A549 treated with dexamethasone at 1 μM for 4 hours (cell line): Measurements from ENCODE around the gene FXYD1. TPM values are rescaled to one million over a fixed set of nuclear protein-coding genes. Genes with fewer than 3 reads are reported as not detected.

Experiments
- total RNA-seq: library from RNA; stranded (reverse); fragments of 200-300 nt; extraction: Qiagen RNA extraction; gene quantifications from 5 replicates; pipeline ENCODE4 v1.2.3, GENCODE V29; 2022

Gene FXYD1
- total RNA-seq: 0.22 to 0.33 TPM in 2 of 5 replicates, not detected in the others

GRCh38 chr19:35138305-35138892 is at the start of gene FXYD1:
Gene FXYD1, plus strand, starts transcription at chr19:35138824. Its CDS starts 1,256 bp downstream, at chr19:35140080.

DNA sequence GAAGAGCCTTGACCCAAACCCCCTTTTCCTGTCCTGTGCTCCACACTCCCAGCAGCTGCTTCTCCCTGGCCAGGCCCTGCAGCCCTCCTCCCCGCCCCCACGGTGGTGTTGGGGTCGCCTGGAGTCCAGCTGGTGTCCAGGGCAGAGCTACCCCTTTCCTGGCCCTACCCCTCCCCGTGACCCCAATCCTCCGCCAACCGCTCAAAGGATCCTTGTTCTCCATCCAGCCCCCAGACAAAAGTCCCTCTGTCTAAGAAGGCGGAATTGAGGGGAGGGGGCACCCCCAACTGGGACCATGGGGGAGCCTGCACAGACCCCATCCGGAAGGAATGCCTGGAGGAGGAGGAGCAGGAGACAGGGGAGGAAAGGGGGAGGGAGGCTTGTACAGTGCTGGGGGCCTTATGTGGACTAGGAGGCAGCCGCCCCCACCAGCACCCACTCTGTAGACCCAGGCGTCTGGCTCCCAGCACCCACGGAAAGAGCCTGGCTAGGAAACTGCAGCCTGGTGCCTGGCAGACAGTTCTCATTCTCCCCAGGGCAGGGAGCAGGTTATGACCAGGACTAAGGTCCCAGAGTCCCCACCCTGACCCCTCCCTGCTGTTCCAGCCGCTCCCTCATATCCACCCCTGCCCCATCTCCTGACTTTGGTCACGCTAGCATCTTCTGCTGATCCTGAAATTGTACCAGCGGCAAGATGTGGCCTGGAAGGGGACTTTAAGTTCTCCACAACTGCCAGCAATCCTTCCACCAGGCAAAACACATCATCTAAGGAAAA is 23.3 kb upstream of the FXYD1 start, which contains the start of gene FXYD3:
FXYD3 (plus strand) TSS at position 647 of the 775 bp plus-strand sequence. CDS start 3,554 bp downstream, outside the sequence.

GRCh38 chr19:35134601-35135242 is 3.9 kb upstream of the FXYD1 start, which contains the start of gene LGI4:
Gene LGI4, minus strand, starts transcription at chr19:35135059. Its CDS starts 379 bp downstream, at chr19:35134680.

DNA sequence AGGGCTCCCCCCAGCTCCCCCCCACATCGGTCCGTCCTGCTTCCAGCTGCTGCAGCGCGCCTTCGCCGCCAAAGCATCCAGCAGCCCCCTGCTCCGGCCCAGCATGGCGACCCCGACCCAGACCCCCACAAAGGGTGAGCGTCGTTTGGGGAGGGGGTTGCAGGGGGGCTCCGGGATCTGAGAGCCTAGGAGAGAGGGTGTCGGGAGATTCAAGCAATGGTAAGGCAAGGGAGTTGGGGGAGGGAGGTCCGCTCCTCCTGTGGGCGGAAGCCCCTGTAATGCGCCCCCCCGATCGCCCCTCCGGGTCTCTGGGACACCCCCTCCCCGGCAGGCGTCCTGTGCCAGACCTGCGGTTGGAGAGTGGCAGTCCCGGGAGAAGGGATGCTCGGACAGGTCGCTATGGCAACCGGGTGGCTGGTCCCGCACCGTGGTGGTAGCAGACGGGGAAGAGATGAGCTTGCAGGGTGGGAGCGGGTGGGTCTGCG is 4.6 kb downstream of the FXYD1 start, which contains the start of gene FXYD7:
FXYD7 (plus strand) TSS at position 25 of the 485 bp plus-strand sequence; CDS start at position 104, 79 bp downstream.

GRCh38 chr19:35154525-35155406 is 16.1 kb downstream of the FXYD1 start, which contains the start of gene FXYD5:
Gene FXYD5, plus strand, starts transcription at chr19:35154735. Its CDS starts 816 bp downstream, at chr19:35155551.

Other genes with a start within 250 kb of the FXYD1 start
- 5.1 to 6.4 TPM (median 5.5 TPM) in 5 replicates for gene ZNF30, start 211.9 kb upstream of the FXYD1 start, total RNA-seq
- gene ZNF792, start 174.6 kb upstream of the FXYD1 start, total RNA-seq: 1.3 to 1.9 TPM (median 1.7 TPM) in 5 replicates
- 106 to 154 TPM (median 148 TPM) in 5 replicates for gene GRAMD1A, start 138.5 kb upstream of the FXYD1 start, total RNA-seq
- 13.7 to 19.8 TPM (median 19.1 TPM) in 5 replicates for gene SCN1B, start 108.4 kb upstream of the FXYD1 start, total RNA-seq
- 0.03 to 0.21 TPM (median 0.09 TPM) in 5 replicates for gene HPN, start 97.1 kb upstream of the FXYD1 start, total RNA-seq
- gene FXYD3, start 23.0 kb upstream of the FXYD1 start, total RNA-seq: 0.33 to 0.67 TPM (median 0.42 TPM) in 5 replicates
- gene LGI4, start 3.8 kb upstream of the FXYD1 start, total RNA-seq: 0.15 to 0.45 TPM (median 0.22 TPM) in 5 replicates
- 0.14 to 0.19 TPM (median 0.17 TPM) in 3 of 5 replicates, not detected in the others for gene FXYD7, start 4.4 kb downstream of the FXYD1 start, total RNA-seq
- gene FXYD5, start 15.9 kb downstream of the FXYD1 start, total RNA-seq: 171 to 243 TPM (median 234 TPM) in 5 replicates
- gene FAM187B, start 89.9 kb downstream of the FXYD1 start, total RNA-seq: not detected in 5 replicates
- gene LSR, start 110.2 kb downstream of the FXYD1 start, total RNA-seq: 7.4 to 11.3 TPM (median 8.8 TPM) in 5 replicates
- 120 to 172 TPM (median 158 TPM) in 5 replicates for gene USF2, start 130.1 kb downstream of the FXYD1 start, total RNA-seq
- 0.03 to 0.13 TPM (median 0.08 TPM) in 3 of 5 replicates, not detected in the others for gene HAMP, start 143.7 kb downstream of the FXYD1 start, total RNA-seq
- gene MAG, start 153.3 kb downstream of the FXYD1 start, total RNA-seq: 0.15 TPM in 1 of 5 replicates, not detected in the others
- 0.88 to 1.3 TPM (median 1.1 TPM) in 5 replicates for gene CD22, start 190.4 kb downstream of the FXYD1 start, total RNA-seq
- 0.06 TPM in 1 of 5 replicates, not detected in the others for gene FFAR1, start 209.1 kb downstream of the FXYD1 start, total RNA-seq
- 0.06 to 0.17 TPM in 2 of 5 replicates, not detected in the others for gene FFAR3, start 219.6 kb downstream of the FXYD1 start, total RNA-seq
- not detected in 5 replicates for gene GPR42, start 232.2 kb downstream of the FXYD1 start, total RNA-seq